ENCODE results near the gene TBL1X.

TBL1X gene

GRCh38 chrX:9539605-9540387 is 74.9 kb downstream of the TBL1X start:
- no peak for TF ChIP-seq SIN3A (IDR thresholded peaks at IDR 0.05; ENCODE audit: borderline replicate concordance, insufficient read depth, low read length)
- TF ChIP-seq POLR2AphosphoS5 (IDR thresholded peaks at IDR 0.05; ENCODE audit: low read depth, low read length) = no peak
- no peak for TF ChIP-seq REST (IDR thresholded peaks at IDR 0.05; ENCODE audit: insufficient read depth in 1 of 2, low read depth in 2 of 2, low read length in 2 of 2)
- TF ChIP-seq FOXP2 (optimal IDR thresholded peaks at IDR 0.05; ENCODE audit: borderline replicate concordance, extremely low read depth, extremely low read length, insufficient read depth) = no peak
- no peak for TF ChIP-seq TAF1 (IDR thresholded peaks at IDR 0.05; ENCODE audit: borderline replicate concordance, insufficient read depth, low read length)

- TF ChIP-seq REST (IDR thresholded peaks at IDR 0.05; ENCODE audit: insufficient read depth in 1 of 2, low read depth in 2 of 2, low read length in 2 of 2) (no peak), FOXP2 (optimal IDR thresholded peaks at IDR 0.05; ENCODE audit: borderline replicate concordance, extremely low read depth, extremely low read length, insufficient read depth) (no peak), SIN3A (IDR thresholded peaks at IDR 0.05; ENCODE audit: borderline replicate concordance, insufficient read depth, low read length) (no peak), TAF1 (IDR thresholded peaks at IDR 0.05; ENCODE audit: borderline replicate concordance, insufficient read depth, low read length) (no peak), POLR2AphosphoS5 (IDR thresholded peaks at IDR 0.05; ENCODE audit: low read depth, low read length) (no peak)
These were observed 77.4 kb downstream of the TBL1X start for GRCh38 chrX:9542106-9542760.

GRCh38 chrX:9542761-9543111 is 77.9 kb downstream of the TBL1X start:
- TF ChIP-seq REST (IDR thresholded peaks at IDR 0.05; ENCODE audit: insufficient read depth in 1 of 2, low read depth in 2 of 2, low read length in 2 of 2) = no peak
- TF ChIP-seq FOXP2 (optimal IDR thresholded peaks at IDR 0.05; ENCODE audit: borderline replicate concordance, extremely low read depth, extremely low read length, insufficient read depth) = no peak
- no peak for TF ChIP-seq TAF1 (IDR thresholded peaks at IDR 0.05; ENCODE audit: borderline replicate concordance, insufficient read depth, low read length)
- TF ChIP-seq POLR2AphosphoS5 (IDR thresholded peaks at IDR 0.05; ENCODE audit: low read depth, low read length) = no peak
- no peak for TF ChIP-seq SIN3A (IDR thresholded peaks at IDR 0.05; ENCODE audit: borderline replicate concordance, insufficient read depth, low read length)

GRCh38 chrX:9555354-9555753 is 90.5 kb downstream of the TBL1X start:
- TF ChIP-seq FOXP2 (optimal IDR thresholded peaks at IDR 0.05; ENCODE audit: borderline replicate concordance, extremely low read depth, extremely low read length, insufficient read depth) = no peak
- no peak for TF ChIP-seq POLR2AphosphoS5 (IDR thresholded peaks at IDR 0.05; ENCODE audit: low read depth, low read length)
- TF ChIP-seq TAF1 (IDR thresholded peaks at IDR 0.05; ENCODE audit: borderline replicate concordance, insufficient read depth, low read length) = no peak
- TF ChIP-seq REST (IDR thresholded peaks at IDR 0.05; ENCODE audit: insufficient read depth in 1 of 2, low read depth in 2 of 2, low read length in 2 of 2) = no peak
- no peak for TF ChIP-seq SIN3A (IDR thresholded peaks at IDR 0.05; ENCODE audit: borderline replicate concordance, insufficient read depth, low read length)
